Measurements from ENCODE around the gene WBP1.
"Not testable (repeated sequence)": the region's sequence is repeated elsewhere in the genome, so short reads cannot be mapped to it uniquely, and the experiment has no call there.

WBP1 gene

GRCh38 chr2:74457549-74458131 lies 598 bp upstream of the WBP1 start:
- Histone ChIP-seq H3K9me3 (ENCODE audit: control insufficient read depth, low read length) (no peaks in the 10 kb centered on the region), H3K4me1 (ENCODE audit: control insufficient read depth, insufficient read depth, low read length, poor library complexity, severe bottlenecking) (peaks cover 17% of the 10 kb centered on the region), H3K36me3 (ENCODE audit: control insufficient read depth, insufficient read depth, low read length) (peaks cover 25% of the 10 kb centered on the region), H3K27ac (ENCODE audit: low read depth, low read length, severe bottlenecking) (peak overlapping the region; percentile 94), H3K4me3 (ENCODE audit: extremely low read depth, insufficient read depth, low read length, poor library complexity, severe bottlenecking) (peak overlapping the region; percentile 97)
- 0% methylated on average over 27 to 39 of the region's 46 CpGs for WGBS, 2 experiments (ENCODE audit: insufficient coverage in 2 of 2)

- Histone ChIP-seq H3K4me1 (ENCODE audit: control insufficient read depth, insufficient read depth, low read length, poor library complexity, severe bottlenecking) (peaks cover 17% of the 10 kb centered on the region), H3K27ac (ENCODE audit: low read depth, low read length, severe bottlenecking) (peak overlapping the region; percentile 53), H3K9me3 (ENCODE audit: control insufficient read depth, low read length) (no peaks in the 10 kb centered on the region), H3K36me3 (ENCODE audit: control insufficient read depth, insufficient read depth, low read length) (peaks cover 33% of the 10 kb centered on the region), H3K4me3 (ENCODE audit: extremely low read depth, insufficient read depth, low read length, poor library complexity, severe bottlenecking) (peak overlapping the region; percentile 97)
- 19% methylated on average over 7 of the region's 10 CpGs; no CpG with 5 or more reads in 1 of the 2 experiments for WGBS, 2 experiments (ENCODE audit: insufficient coverage in 2 of 2)
These were observed 713 bp downstream of the WBP1 start for GRCh38 chr2:74458938-74459363.

- H3K27ac ChIP-seq (ENCODE audit: low read depth, low read length, severe bottlenecking); H3K9me3 ChIP-seq (ENCODE audit: control insufficient read depth, low read length): not testable (repeated sequence)
- Histone ChIP-seq H3K36me3 (ENCODE audit: control insufficient read depth, insufficient read depth, low read length) (peaks cover 33% of the 10 kb centered on the region), H3K4me1 (ENCODE audit: control insufficient read depth, insufficient read depth, low read length, poor library complexity, severe bottlenecking) (peaks cover 19% of the 10 kb centered on the region), H3K4me3 (ENCODE audit: extremely low read depth, insufficient read depth, low read length, poor library complexity, severe bottlenecking) (peak overlapping the region; percentile 97)
- 82 to 84% methylated on average over 10 to 13 of the region's 13 CpGs for WGBS, 2 experiments (ENCODE audit: insufficient coverage in 2 of 2)
These were observed 1.4 kb downstream of the WBP1 start for GRCh38 chr2:74459503-74460118.

GRCh38 chr2:74460187-74460586 lies 1.9 kb downstream of the WBP1 start:
- Histone ChIP-seq H3K36me3 (ENCODE audit: control insufficient read depth, insufficient read depth, low read length) (peaks cover 33% of the 10 kb centered on the region), H3K4me1 (ENCODE audit: control insufficient read depth, insufficient read depth, low read length, poor library complexity, severe bottlenecking) (peaks cover 19% of the 10 kb centered on the region)
- H3K9me3 ChIP-seq (ENCODE audit: control insufficient read depth, low read length); H3K27ac ChIP-seq (ENCODE audit: low read depth, low read length, severe bottlenecking); H3K4me3 ChIP-seq (ENCODE audit: extremely low read depth, insufficient read depth, low read length, poor library complexity, severe bottlenecking): not testable (repeated sequence)
- WGBS, 2 experiments (ENCODE audit: insufficient coverage in 2 of 2) = 96 to 100% methylated on average over 2 to 3 of the region's 10 CpGs

GRCh38 chr2:74461187-74462053 lies 3.2 kb downstream of the WBP1 start:
- H3K27ac ChIP-seq (ENCODE audit: low read depth, low read length, severe bottlenecking) = no peak overlapping the region
- WGBS, 2 experiments (ENCODE audit: insufficient coverage in 2 of 2) = 93 to 97% methylated on average over 24 of the region's 27 CpGs

GRCh38 chr2:74462054-74462785 lies 4.0 kb downstream of the WBP1 start:
- WGBS, 2 experiments (ENCODE audit: insufficient coverage in 2 of 2) = 92 to 97% methylated on average over 18 to 20 of the region's 20 CpGs
- peaks cover 7% of the 10 kb centered on the region for H3K4me1 ChIP-seq (ENCODE audit: control insufficient read depth, insufficient read depth, low read length, poor library complexity, severe bottlenecking)
- peaks cover 33% of the 10 kb centered on the region for H3K36me3 ChIP-seq (ENCODE audit: control insufficient read depth, insufficient read depth, low read length)
- no peak overlapping the region for H3K27ac ChIP-seq (ENCODE audit: low read depth, low read length, severe bottlenecking)
- no peaks in the 10 kb centered on the region for H3K9me3 ChIP-seq (ENCODE audit: control insufficient read depth, low read length)
- no peak overlapping the region for H3K4me3 ChIP-seq (ENCODE audit: extremely low read depth, insufficient read depth, low read length, poor library complexity, severe bottlenecking)

More at GRCh38 chr2:74461187-74462053, 3.2 kb downstream of the WBP1 start:
- no peaks in the 10 kb centered on the region for H3K9me3 ChIP-seq (ENCODE audit: control insufficient read depth, low read length)
- peaks cover 15% of the 10 kb centered on the region for H3K4me1 ChIP-seq (ENCODE audit: control insufficient read depth, insufficient read depth, low read length, poor library complexity, severe bottlenecking)
- H3K4me3 ChIP-seq (ENCODE audit: extremely low read depth, insufficient read depth, low read length, poor library complexity, severe bottlenecking) = no peak overlapping the region
- H3K36me3 ChIP-seq (ENCODE audit: control insufficient read depth, insufficient read depth, low read length) = peaks cover 33% of the 10 kb centered on the region

GRCh38 chr2:74462786-74463105 lies 4.5 kb downstream of the WBP1 start:
- WGBS, 2 experiments (ENCODE audit: insufficient coverage in 2 of 2) = 85 to 100% methylated on average over 4 of the region's 4 CpGs
- Histone ChIP-seq H3K4me3 (ENCODE audit: extremely low read depth, insufficient read depth, low read length, poor library complexity, severe bottlenecking) (no peak overlapping the region), H3K27ac (ENCODE audit: low read depth, low read length, severe bottlenecking) (no peak overlapping the region), H3K36me3 (ENCODE audit: control insufficient read depth, insufficient read depth, low read length) (peaks cover 33% of the 10 kb centered on the region), H3K4me1 (ENCODE audit: control insufficient read depth, insufficient read depth, low read length, poor library complexity, severe bottlenecking) (peaks cover 7% of the 10 kb centered on the region), H3K9me3 (ENCODE audit: control insufficient read depth, low read length) (no peaks in the 10 kb centered on the region)

GRCh38 chr2:74464406-74464805 lies 6.2 kb downstream of the WBP1 start:
- no peak overlapping the region for H3K27ac ChIP-seq (ENCODE audit: low read depth, low read length, severe bottlenecking)
- peaks cover 4% of the 10 kb centered on the region for H3K4me1 ChIP-seq (ENCODE audit: control insufficient read depth, insufficient read depth, low read length, poor library complexity, severe bottlenecking)
- WGBS, 2 experiments (ENCODE audit: insufficient coverage in 2 of 2) = 15 to 16% methylated on average over 7 to 13 of the region's 13 CpGs
- peak overlapping the region; percentile 89 for H3K4me3 ChIP-seq (ENCODE audit: extremely low read depth, insufficient read depth, low read length, poor library complexity, severe bottlenecking)
- H3K9me3 ChIP-seq (ENCODE audit: control insufficient read depth, low read length) = no peaks in the 10 kb centered on the region
- peaks cover 33% of the 10 kb centered on the region for H3K36me3 ChIP-seq (ENCODE audit: control insufficient read depth, insufficient read depth, low read length)

- H3K36me3 ChIP-seq (ENCODE audit: control insufficient read depth, insufficient read depth, low read length) = peaks cover 17% of the 10 kb centered on the region
- H3K9me3 ChIP-seq (ENCODE audit: control insufficient read depth, low read length); H3K27ac ChIP-seq (ENCODE audit: low read depth, low read length, severe bottlenecking); H3K4me3 ChIP-seq (ENCODE audit: extremely low read depth, insufficient read depth, low read length, poor library complexity, severe bottlenecking); H3K4me1 ChIP-seq (ENCODE audit: control insufficient read depth, insufficient read depth, low read length, poor library complexity, severe bottlenecking): not testable (repeated sequence)
- 89 to 96% methylated on average over 8 to 11 of the region's 12 CpGs for WGBS, 2 experiments (ENCODE audit: insufficient coverage in 2 of 2)
These were observed 12.5 kb downstream of the WBP1 start for GRCh38 chr2:74470742-74471141.

- Histone ChIP-seq H3K4me1 (ENCODE audit: control insufficient read depth, insufficient read depth, low read length, poor library complexity, severe bottlenecking) (peaks cover 7% of the 10 kb centered on the region), H3K27ac (ENCODE audit: low read depth, low read length, severe bottlenecking) (peak overlapping the region; percentile 66), H3K9me3 (ENCODE audit: control insufficient read depth, low read length) (no peaks in the 10 kb centered on the region), H3K4me3 (ENCODE audit: extremely low read depth, insufficient read depth, low read length, poor library complexity, severe bottlenecking) (peak overlapping the region; percentile 79), H3K36me3 (ENCODE audit: control insufficient read depth, insufficient read depth, low read length) (peaks cover 25% of the 10 kb centered on the region)
- 82 to 93% methylated on average over 8 to 9 of the region's 16 CpGs for WGBS, 2 experiments (ENCODE audit: insufficient coverage in 2 of 2)
These were observed 13.3 kb downstream of the WBP1 start for GRCh38 chr2:74471332-74472065.

Measured in mesodermal cell (in vitro differentiated cells).